Brain pericyte (primary cell): ENCODE results near the gene VPS37C.
"Not testable (repeated sequence)": the region's sequence is repeated elsewhere in the genome, so short reads cannot be mapped to it uniquely, and the experiment has no call there.

ENCODE experiments used
- DNase-seq: peaks from one replicate; pipeline ENCODE4 v3.0.0-alpha.2; 2012; ENCODE audit warnings: low read depth, low spot score

Gene VPS37C

DNA sequence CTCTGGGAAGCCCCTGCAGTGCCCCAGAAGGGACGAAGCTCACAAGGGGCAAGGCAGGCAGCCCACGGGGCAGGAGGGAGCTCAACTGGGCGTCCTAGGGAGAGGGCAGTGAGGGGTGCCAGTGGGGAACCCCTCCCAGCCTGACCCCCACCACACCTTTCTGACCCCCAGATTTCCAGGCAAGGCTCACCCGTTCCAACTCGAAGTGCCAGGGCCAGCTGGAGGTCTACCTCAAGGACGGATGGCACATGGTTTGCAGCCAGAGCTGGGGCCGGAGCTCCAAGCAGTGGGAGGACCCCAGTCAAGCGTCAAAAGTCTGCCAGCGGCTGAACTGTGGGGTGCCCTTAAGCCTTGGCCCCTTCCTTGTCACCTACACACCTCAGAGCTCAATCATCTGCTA lies 43.2 kb downstream of the VPS37C start:
- DNase-seq = no peak

DNA sequence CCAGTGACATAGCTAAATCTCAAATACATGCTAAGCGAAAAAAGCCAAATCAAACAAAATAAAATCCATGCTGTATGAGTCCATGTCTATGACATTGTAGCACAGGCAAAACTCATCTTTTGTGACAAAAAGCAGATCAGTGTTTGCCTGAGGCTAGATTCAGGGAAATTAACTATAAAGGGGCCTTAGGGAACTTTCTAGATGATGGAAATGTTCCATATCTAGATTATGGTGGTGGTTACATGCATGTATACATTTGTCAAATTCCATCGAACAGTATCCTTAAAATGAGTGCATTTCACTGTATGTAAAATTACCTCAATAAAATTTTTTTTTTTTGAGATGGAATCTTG lies 44.1 kb downstream of the VPS37C start:
- DNase-seq = no peak

DNA sequence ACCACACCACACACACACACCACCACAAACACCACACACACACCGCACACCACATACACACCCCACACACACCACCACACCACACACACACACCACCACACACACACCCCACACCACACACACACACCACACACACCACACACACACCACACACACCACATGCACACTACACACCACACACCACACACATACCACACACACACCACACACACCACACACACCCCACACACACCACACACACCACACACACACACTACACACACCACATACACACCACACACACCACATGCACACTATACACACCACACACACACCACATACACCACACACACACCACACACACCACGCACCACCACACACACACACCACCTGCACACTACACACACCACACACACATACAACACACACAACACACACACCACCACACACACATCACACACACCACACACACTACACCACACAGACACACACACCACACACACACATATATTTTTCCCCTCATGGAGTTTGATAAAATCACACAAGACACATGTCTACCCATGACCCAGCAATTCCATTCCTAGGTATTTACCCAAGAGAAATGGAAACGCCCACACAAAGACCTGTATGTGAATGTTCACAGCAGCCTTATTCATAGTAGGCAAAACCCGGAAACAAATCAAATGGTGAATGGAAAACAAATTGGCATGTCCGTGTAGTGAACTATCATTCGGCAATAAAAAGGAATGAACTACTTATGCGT lies 44.6 kb downstream of the VPS37C start:
- no peak for DNase-seq

DNA sequence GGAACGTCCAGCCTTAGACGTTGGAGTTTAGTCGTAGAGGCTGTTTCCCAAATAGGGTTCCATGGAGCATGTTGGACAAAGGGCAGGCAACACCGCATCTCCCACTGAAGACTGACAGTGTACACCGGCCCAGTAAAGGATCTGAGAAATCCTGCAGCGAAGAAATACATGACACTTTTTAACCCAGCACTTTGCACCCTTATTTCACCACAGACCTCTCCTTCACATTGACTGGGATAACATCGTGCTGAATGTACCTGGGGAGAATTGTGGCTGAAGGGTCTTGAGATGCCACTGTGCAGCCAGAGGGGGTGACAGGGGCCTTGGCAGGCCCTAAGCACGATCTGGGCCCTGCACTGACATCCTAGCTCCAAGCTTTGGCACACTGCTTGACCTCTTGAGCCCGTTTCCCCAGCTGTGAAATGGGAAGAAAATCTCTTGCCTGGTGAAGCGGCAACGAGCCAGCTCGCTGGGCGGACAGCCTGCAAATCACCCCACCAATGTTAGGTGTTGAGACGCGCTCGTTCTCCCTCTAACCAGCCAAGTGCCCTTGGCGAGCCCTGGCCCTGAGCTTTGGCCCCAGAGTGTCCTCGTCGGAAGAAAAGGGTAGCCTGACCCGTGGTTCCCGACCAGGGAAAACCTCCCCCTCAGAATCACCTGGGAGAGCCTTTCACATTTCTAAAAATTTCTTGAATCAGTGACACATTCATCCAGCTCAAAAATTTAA lies 45.6 kb downstream of the VPS37C start:
- no peak for DNase-seq

DNA sequence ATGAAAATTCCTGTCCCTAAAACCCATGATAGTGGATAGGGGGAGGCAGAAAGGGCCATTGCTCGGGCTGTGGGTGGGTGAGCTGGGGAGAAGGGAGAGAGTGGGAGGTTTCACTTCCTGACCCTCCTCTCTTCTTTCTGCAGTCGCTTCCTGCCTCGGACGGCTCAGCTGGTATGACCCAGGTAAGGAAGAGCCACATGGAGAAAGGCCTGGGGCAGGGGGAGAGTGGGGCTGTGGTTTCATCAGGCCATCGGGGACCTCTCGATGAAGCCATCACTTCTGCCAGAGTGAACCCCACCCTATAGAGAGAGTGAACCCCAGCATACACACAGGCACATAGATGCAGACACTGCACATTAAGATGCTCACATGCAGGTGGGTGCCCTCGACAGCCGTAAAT lies 46.3 kb downstream of the VPS37C start:
- DNase-seq = no peak

DNA sequence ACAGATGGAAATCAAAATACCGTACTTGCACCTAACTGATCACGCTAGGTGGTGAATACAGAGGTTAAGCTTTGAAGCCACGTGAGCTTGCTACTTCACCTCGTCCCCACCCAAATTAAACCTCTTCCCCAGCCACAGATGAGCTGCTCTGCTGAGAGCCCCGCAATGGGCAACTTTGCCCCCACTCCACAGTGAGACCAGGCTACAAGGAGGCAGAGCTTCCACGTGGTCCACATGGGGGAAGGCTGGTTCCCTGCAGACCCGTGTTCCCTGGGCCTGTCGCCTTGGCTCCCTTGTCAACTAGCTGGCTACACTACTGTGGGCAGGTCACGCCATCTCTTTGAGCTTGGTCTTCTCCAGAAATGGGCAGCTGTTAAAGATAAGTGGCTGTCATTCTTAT lies 48.0 kb downstream of the VPS37C start:
- no peak for DNase-seq

DNA sequence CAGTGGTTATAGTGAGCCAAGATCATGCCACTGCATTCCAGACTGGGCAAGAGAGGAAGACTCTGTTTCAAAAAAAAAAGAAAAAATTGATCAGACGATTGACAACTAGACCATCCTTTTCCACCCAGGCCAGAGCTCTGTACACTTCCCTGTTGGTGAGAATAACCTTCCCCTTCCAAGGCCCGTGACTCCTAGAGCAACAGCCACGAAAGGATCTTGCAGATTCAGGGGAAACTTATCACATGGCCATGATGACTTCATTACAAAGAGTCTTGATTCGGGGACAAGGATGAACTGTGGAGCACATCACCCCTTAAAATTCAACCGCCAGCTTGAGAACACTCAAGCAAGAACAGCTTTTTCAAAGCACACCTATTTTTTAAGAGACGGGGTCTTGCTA lies 48.7 kb downstream of the VPS37C start:
- no peak for DNase-seq

DNA sequence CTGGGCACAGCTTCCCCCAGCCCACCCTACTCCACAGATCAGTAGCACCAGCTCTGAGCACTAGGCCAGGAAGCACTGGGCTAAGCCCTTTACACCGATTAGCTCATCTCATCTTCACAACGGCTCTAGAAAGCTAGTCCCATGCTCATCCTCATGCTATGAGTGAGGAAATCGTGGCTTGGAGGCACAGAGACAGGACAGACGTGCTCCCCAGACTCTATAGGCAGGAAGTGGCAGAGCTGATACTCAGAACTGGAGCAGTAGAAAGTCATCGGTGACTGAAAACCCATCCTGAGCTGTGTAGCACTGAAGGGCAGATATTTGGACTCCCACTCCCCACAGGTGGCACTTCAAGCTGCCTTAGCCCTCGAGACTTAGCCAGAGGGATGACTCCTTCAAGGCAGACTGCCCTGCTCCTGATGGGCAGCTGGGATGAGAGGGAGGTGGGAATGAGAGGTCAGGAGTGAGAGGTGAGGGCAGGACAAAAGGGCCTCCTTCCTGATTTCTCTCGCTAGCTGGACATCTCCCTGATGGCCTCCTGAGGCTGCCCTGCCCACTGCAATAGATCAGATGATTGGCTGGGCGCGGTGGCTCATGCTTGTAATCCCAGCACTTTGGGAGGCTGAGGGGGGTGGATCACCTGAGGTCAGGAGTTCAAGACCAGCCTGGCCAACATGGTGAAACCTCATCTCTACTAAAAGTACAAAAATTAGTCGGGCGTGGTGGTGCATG lies 49.3 kb downstream of the VPS37C start:
- no peak for DNase-seq

DNA sequence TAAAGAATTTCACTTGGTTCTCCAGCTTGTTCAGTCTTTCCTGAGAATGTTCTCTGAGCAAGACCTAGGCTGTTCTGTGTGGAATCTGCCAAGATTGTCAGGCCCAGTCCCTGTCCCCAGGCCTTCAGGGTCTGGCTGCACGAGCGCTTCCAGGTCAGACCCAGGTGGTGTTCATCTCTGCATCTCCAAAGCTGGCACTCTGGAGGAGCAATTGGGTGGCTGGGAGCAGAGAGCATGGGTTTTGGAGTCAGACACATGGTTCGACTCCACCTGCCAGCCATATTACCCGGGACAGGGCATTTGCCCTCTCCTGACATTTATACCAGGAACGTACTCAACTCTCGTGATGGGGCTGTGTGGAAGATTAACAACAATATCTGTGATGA lies 50.2 kb downstream of the VPS37C start:
- DNase-seq = no peak

DNA sequence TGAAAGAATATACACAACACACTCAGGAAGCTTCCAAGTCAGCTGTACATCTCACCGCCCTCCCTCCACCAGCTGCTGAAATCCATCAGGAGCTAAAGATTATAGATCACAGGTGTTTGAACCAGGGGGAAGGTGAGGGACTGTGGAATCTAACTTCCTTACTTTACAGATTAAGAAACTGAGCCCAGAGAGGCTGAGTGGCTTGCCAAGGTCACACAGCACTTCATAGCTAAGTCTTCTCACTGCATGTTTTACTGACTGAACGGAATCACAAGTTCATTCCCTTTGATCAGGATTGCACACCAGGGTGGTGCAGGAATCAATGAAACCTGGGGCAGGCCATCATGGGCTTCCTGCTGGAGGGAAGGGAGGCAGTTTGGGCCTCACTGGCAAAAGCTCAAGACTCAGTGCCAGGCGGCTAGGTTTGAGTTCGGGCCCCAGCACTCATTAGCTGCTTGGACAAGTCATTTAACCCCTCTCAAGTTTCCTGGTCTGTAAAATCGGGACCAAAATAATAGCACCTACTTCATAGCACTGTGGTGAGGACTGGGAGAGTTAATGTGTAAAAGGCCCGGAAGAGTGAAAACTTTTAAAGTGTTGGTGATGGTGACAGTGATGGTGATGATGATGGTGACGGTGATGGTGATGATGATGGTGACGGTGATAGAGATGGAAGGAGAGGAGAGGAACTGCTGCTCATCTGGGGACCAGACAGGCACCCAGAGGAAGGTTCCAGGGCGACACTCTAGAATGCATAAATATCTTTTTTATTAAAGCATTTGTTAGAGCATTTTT lies 50.8 kb downstream of the VPS37C start:
- no peak for DNase-seq

DNA sequence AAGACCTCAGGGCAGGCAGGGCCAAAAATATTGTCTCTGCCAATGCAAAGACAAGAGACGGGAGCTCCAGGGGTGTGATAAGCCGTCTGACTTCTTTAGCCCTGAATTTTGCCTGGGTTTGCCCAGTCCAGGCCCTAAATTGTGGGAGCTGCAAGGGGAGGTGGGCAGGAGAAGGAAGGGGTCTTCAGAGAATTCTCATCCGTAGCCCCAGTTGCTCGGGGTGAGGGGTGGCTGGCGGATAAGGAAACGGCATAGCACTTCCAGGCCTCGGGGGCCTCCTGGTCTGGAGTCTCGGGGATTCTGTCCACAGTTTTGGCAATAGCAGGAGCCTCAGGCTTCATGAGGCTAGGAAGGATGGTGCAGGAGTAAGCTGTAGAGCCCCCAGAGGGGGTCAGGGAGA lies 51.6 kb downstream of the VPS37C start:
- no peak for DNase-seq

DNA sequence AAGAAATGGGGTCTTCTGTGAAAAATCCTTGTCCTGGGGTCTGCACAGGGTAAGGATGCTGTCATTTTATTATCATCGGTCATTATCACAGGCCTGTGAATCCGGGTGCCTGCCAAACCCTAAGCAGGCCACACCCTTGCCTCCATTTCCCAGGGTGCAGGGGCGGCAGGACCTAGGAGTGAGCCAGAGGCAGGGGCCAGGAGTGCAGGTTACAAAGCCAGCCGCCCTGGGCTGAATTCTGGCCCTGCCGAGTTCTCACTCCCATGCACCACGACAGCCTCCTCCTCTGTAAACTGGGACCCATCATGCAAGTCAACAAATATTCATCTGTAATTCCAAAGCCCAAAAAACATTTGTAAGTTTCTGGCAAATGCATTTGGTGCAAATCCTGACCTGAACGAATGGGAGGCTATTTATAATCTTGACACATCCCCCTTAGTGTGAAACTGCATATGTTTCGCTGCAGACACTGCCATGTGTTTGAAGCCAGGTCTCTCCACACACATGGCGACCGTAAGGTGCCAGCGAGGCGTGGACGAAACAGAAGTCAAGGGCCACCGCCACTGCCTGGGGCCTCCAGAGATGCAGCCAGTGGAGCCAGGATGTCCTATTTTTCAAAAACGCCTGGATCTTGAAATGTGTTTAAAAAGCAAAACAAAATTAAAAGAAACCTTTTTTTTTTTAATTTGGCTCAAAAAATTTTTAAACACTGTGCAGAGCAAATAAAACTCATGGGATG lies 52.2 kb downstream of the VPS37C start:
- DNase-seq = no peak

DNA sequence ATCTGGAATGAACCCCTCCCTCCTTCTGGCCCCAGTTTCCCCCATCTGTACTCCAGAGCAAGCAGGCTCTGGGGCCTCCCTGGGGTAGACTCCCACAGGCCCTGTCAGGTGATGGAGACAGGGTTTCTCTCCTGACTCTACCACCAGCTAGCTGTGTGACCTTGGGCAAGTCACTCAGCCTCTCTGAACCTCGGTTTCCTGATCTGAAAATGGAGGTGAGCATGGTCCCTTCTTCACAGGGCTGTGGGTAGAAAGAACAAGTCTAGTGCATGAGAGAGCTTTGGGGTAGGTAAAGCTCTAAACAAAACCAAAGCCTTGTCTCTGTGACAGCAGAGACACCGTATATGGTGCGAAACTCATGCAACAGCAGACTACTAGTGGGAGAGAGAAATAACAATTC lies 53.3 kb downstream of the VPS37C start:
- DNase-seq = no peak

DNA sequence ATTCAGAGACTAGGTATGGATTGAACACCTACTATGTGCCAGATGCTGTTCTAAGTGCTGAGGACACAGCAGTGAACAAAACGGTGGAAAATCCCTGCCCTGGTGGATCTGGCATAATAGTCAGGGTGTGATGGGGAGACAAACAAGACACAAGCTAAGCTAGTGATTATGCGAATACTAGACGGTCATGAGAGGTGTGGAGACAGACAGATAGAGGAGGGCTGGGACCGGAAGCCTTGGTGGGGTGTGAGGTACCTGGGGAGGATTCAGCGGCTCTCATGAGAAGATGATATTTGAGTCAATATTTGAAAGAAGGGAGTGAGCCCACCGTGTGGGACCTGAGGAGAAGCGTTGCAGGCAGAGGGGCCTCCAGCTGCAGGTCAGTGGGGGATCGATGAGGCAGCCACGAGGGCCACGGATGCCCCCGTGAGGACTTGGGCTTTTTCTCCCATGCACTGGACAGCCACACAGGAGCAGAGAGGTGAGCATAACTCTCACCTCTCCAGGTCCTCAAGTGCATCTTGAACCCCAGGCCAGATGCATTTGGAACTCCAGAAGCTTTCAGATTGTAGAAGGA lies 54.2 kb downstream of the VPS37C start:
- DNase-seq = no peak

DNA sequence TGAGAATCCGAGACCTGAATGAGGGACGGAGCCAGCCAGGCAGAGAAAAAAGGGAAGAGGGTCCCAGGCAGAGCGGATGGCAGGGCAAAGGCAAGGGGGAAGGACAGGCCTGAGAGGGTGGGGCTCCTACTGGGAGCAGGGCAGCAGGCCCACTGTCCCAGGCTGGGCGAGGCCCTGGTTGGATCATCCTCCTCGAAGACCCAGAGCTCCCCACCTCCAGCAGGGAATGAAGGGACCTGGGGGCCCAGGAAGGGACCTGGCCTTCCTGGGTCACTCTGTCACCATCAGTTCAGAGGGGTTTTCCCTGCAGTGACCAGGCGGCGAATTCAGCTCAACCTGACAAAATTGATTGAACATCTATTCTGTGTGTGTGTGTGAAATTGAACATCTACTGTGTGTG lies 54.9 kb downstream of the VPS37C start:
- no peak for DNase-seq

DNA sequence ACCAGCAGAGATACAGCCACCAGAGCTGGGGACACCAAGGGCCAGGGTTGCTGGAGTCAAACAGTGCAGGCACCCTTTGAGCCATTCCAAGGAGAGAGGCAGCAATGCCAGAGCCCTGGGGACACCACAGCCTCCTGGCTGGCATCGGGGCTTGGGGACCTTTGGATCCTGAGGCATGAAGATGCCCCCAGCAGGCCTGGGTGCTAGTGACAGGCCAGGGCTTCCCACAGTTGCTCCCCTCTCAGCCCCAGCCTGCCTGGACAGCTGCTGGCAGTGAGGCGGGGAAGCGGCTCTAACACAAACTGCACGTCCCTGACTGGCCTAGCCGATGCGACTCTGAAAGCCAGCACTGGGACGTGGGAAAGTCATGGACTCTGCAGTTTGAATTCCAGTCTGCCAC lies 56.3 kb downstream of the VPS37C start:
- no peak for DNase-seq

DNA sequence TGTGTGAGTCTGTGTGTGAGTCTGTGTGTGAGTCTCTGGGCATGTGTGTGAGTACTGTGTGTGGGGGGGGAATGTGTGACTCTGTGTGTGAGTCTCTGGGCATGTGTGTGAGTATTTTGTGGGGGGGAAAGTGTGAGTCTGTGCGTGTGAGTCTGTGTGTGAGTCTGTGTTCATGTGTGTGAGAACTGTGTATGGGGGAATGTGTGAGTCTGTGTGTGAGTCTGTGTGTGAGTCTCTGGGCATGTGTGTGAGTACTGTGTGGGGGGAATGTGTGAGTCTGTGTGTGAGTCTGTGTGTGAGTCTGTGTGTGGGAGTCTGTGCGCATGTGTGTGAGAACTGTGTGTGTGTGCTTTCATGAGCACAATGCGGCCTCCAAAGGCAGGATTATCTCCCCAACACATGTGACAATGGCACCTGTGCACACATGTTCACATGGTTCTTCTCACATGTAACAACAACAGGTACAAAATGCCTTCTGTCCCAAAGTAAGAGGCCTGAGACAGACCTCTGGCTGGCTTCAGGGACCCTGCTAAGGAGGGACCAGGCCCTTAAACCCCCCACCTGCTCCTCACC lies 57.3 kb downstream of the VPS37C start:
- no peak for DNase-seq

DNA sequence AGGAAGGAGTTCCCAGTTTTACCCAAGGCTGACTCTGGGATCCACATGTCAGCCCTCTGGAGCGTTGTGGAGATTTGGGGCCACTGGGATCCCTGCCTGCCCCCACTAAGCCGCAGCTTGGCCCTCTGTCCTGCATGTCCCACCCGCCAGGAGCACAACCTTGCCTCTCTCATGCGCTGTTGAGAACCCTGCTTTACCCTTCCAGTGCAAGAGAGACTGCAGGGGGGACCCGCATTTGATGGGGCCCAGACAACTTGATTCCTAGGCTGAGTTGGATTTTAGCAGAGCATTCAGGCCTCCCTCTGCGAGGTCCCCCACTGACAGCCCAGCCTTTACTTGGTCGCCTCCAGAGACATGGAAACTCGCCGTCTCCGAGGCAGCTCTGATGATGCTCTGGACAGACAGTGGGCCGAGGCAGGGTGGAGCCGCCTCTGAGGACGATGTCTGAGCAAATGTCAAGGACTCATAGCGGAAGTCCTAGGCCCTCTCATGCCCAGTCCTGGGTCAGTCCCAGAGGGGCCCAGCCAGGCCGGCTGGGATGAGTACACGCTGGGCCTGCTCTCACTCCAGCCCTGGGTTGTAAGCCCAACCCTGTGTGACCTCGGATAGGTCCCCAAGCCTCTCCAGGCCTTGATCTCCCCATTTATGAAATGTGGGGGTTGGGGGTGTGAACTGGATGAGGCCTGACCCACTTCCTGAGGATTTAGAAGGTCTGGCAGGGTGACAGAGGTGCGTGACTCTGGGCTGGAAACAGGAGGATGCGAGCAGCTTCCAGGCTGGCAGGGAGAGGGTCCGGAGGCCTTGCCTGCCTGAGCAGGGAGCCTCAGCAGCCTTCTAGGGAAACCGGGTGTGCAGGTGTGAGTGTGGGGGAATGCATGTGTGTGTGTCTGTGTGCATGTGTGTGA lies 58.3 kb downstream of the VPS37C start:
- no peak for DNase-seq

DNA sequence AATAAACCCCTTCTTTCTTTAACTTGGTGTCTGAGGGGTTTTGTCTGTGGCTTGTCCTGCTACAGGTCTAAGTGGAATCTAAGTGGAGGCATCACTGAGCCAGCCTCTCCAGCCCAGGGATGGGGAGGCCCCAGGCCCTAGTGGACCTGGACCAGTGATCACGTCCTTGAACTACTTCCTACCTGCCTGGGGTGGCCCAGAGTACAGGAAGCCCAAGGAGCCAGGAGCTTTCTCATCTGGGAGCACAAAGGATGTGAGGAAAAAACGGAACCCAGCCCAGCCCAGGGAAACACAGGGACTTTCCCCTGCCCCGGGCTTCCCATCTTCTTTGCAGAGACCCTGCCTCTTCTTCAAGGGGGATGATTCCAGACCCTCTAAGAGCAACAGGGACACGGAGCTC lies 62.4 kb downstream of the VPS37C start:
- DNase-seq = no peak

DNA sequence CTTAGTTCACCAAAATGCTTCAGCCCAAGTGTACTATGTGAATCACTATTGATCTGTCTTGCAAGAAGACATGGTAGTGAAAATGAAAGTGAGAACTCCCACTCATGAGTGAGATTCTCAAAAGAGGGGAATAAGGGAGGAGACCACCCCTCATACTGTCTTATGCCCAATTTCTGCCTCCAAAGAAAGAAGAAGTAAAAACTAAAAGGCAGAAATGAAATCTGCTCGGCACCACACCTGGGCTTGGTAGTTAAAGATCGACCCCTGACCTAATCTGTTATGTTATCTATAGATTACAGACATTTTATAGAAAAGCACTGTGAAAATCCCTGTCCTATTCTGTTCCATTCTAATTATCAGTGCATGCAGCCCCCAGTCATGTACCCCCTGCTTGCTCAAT lies 63.0 kb downstream of the VPS37C start:
- DNase-seq = not testable (repeated sequence)
